ENCODE data around the gene RAB9A. TPM values are rescaled to one million over a fixed set of nuclear protein-coding genes. Genes with fewer than 3 reads are reported as not detected.

The RAB9A gene
- total RNA-seq, 1 donor from 2014 or later: 34.2 TPM

DNA sequence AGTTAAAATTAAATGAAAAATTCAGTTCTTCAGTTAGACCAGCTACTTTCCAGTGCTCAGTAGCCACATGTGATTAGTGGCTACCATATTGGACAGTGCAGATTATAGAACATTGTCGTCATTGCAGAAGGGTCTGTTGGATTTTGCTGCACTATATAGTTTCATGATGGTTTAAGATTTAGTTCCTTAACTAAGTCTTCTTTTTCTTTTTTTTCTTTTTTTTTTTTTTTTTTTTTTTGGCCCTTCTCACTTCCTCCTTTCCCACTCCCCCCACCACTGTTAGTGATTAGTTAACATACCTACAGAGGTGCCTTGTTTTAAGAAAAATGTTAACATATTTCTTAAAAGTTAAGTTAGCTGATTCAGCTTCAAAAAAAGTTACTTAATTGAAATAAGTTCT lies 9.0 kb downstream of the RAB9A start:
- Histone ChIP-seq H3K9me3 (ENCODE audit: insufficient read depth, low read depth, low read length) (no peaks in the 10 kb centered on the region), H3K4me2 (ENCODE audit: low read length) (no peak overlapping the region), H3K27me3 (ENCODE audit: insufficient read depth, low read length) (no peaks in the 10 kb centered on the region), H3K9ac (ENCODE audit: low read length) (no peak overlapping the region), H2AFZ (ENCODE audit: low read depth, low read length) (no peak overlapping the region), H3K27ac (ENCODE audit: low read depth, low read length) (no peak overlapping the region), H3K36me3 (ENCODE audit: insufficient read depth, low read length) (no peaks in the 10 kb centered on the region), H3K4me1 (ENCODE audit: insufficient read depth, low read length) (peaks cover 25% of the 10 kb centered on the region), H3K4me3 (ENCODE audit: insufficient read depth, low read depth, low read length) (no peak overlapping the region), H4K20me1 (ENCODE audit: insufficient read depth, low read length) (peaks cover 54% of the 10 kb centered on the region), H3K79me2 (ENCODE audit: insufficient read depth, low read length) (peaks cover 94% of the 10 kb centered on the region)
- no peaks in the 10 kb centered on the region for H3K9me3 Mint-ChIP-seq (ENCODE audit: unreplicated experiment)
- H3K4me3 Mint-ChIP-seq (ENCODE audit: unreplicated experiment): no peak overlapping the region
- H3K4me1 Mint-ChIP-seq (ENCODE audit: low read depth, unreplicated experiment): peaks cover 29% of the 10 kb centered on the region
- no peaks in the 10 kb centered on the region for H3K36me3 Mint-ChIP-seq (ENCODE audit: low read depth, unreplicated experiment)
- no peak for TF ChIP-seq EZH2 (IDR thresholded peaks at IDR 0.05; ENCODE audit: insufficient read depth, low read length)
- TF ChIP-seq, protein P1, sequence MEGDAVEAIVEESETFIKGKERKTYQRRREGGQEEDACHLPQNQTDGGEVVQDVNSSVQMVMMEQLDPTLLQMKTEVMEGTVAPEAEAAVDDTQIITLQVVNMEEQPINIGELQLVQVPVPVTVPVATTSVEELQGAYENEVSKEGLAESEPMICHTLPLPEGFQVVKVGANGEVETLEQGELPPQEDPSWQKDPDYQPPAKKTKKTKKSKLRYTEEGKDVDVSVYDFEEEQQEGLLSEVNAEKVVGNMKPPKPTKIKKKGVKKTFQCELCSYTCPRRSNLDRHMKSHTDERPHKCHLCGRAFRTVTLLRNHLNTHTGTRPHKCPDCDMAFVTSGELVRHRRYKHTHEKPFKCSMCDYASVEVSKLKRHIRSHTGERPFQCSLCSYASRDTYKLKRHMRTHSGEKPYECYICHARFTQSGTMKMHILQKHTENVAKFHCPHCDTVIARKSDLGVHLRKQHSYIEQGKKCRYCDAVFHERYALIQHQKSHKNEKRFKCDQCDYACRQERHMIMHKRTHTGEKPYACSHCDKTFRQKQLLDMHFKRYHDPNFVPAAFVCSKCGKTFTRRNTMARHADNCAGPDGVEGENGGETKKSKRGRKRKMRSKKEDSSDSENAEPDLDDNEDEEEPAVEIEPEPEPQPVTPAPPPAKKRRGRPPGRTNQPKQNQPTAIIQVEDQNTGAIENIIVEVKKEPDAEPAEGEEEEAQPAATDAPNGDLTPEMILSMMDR (IDR thresholded peaks at IDR 0.05; ENCODE audit: insufficient read depth, low read depth, low read length): no peak
- no peak for DNase-seq (ENCODE audit: low read depth)
- no peak overlapping the region for H3K27ac Mint-ChIP-seq (ENCODE audit: unreplicated experiment)
- H3K27me3 Mint-ChIP-seq (ENCODE audit: low read depth, unreplicated experiment): no peaks in the 10 kb centered on the region
- peak; percentile 87 for FAIRE-seq

DNA sequence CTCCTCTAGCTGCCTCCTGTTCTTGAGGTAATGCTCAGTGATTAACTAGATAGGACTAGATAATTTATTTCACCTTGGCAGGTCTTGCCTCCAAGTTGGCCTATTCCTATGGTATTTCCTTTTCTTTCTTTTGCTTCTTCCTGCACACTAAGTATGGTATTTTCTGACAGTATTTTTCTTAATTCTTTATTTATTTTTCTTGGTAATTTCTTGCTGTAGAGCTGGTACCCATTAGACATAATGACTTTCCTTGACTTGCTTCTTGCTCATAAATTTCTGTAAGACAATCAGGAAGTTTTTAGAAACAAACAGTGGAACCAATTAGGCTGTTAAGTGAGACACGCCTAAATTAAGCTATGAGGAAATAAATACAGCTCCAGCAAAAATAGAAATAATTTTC lies 9.5 kb downstream of the RAB9A start:
- Histone ChIP-seq H3K9ac (ENCODE audit: low read length) (no peak overlapping the region), H3K27me3 (ENCODE audit: insufficient read depth, low read length) (no peaks in the 10 kb centered on the region), H3K36me3 (ENCODE audit: insufficient read depth, low read length) (no peaks in the 10 kb centered on the region), H4K20me1 (ENCODE audit: insufficient read depth, low read length) (peaks cover 54% of the 10 kb centered on the region), H3K27ac (ENCODE audit: low read depth, low read length) (no peak overlapping the region), H3K9me3 (ENCODE audit: insufficient read depth, low read depth, low read length) (no peaks in the 10 kb centered on the region), H3K4me3 (ENCODE audit: insufficient read depth, low read depth, low read length) (no peak overlapping the region), H2AFZ (ENCODE audit: low read depth, low read length) (no peak overlapping the region), H3K4me2 (ENCODE audit: low read length) (no peak overlapping the region), H3K79me2 (ENCODE audit: insufficient read depth, low read length) (peaks cover 94% of the 10 kb centered on the region), H3K4me1 (ENCODE audit: insufficient read depth, low read length) (peaks cover 20% of the 10 kb centered on the region)
- H3K4me3 Mint-ChIP-seq (ENCODE audit: unreplicated experiment): no peak overlapping the region
- H3K9me3 Mint-ChIP-seq (ENCODE audit: unreplicated experiment): no peaks in the 10 kb centered on the region
- no peak for TF ChIP-seq EZH2 (IDR thresholded peaks at IDR 0.05; ENCODE audit: insufficient read depth, low read length)
- TF ChIP-seq, protein P1 (IDR thresholded peaks at IDR 0.05; ENCODE audit: insufficient read depth, low read depth, low read length): no peak
- DNase-seq (ENCODE audit: low read depth) (no peak), FAIRE-seq (peak; percentile 62)
- no peaks in the 10 kb centered on the region for H3K27me3 Mint-ChIP-seq (ENCODE audit: low read depth, unreplicated experiment)
- H3K36me3 Mint-ChIP-seq (ENCODE audit: low read depth, unreplicated experiment): no peaks in the 10 kb centered on the region
- H3K4me1 Mint-ChIP-seq (ENCODE audit: low read depth, unreplicated experiment): peaks cover 25% of the 10 kb centered on the region
- no peak overlapping the region for H3K27ac Mint-ChIP-seq (ENCODE audit: unreplicated experiment)

DNA sequence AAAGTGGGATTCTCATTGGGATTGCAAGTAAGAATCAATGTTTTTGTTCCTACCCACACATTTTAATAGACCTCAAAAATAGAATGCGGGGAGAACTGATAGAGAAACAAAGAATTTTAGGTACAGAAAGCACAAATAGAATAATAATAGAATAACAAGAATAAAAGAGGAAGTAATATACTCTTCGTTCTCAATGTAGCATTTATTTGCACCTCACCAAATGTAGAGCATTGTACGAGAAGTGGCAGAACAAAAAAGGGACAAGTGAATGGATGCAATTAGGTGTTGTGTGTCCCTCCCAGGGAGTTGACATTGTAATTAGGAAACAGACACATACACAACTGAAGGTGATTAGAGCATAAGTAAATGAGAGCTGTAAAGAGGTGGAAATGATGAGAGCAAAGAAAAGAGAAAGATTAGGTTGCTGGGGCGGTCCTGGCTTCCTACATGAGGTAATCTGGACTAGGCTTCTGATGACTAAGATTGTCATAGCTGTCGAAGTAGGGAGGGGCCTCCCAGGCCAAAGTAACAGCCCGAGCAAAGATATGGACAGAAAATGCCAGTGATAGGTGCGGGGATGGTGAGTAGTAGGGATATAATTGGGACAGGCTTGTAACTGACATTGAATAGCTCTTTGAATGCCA lies 10.4 kb downstream of the RAB9A start:
- Mint-ChIP-seq H3K27me3 (ENCODE audit: low read depth, unreplicated experiment) (no peaks in the 10 kb centered on the region), H3K4me1 (ENCODE audit: low read depth, unreplicated experiment) (peaks cover 23% of the 10 kb centered on the region), H3K27ac (ENCODE audit: unreplicated experiment) (no peak overlapping the region), H3K9me3 (ENCODE audit: unreplicated experiment) (no peaks in the 10 kb centered on the region), H3K4me3 (ENCODE audit: unreplicated experiment) (no peak overlapping the region), H3K36me3 (ENCODE audit: low read depth, unreplicated experiment) (peaks cover 2% of the 10 kb centered on the region)
- Histone ChIP-seq H3K4me1 (ENCODE audit: insufficient read depth, low read length) (peaks cover 14% of the 10 kb centered on the region), H4K20me1 (ENCODE audit: insufficient read depth, low read length) (peaks cover 51% of the 10 kb centered on the region), H3K9me3 (ENCODE audit: insufficient read depth, low read depth, low read length) (no peaks in the 10 kb centered on the region), H3K27me3 (ENCODE audit: insufficient read depth, low read length) (no peaks in the 10 kb centered on the region), H3K9ac (ENCODE audit: low read length) (no peak overlapping the region), H3K79me2 (ENCODE audit: insufficient read depth, low read length) (peaks cover 91% of the 10 kb centered on the region), H2AFZ (ENCODE audit: low read depth, low read length) (no peak overlapping the region), H3K4me3 (ENCODE audit: insufficient read depth, low read depth, low read length) (no peak overlapping the region), H3K36me3 (ENCODE audit: insufficient read depth, low read length) (no peaks in the 10 kb centered on the region), H3K27ac (ENCODE audit: low read depth, low read length) (no peak overlapping the region), H3K4me2 (ENCODE audit: low read length) (peak overlapping the region; percentile 60)
- DNase-seq (ENCODE audit: low read depth) (peak; percentile 20), FAIRE-seq (peak; percentile 74)
- no peak for TF ChIP-seq EZH2 (IDR thresholded peaks at IDR 0.05; ENCODE audit: insufficient read depth, low read length)
- TF ChIP-seq, protein P1 (IDR thresholded peaks at IDR 0.05; ENCODE audit: insufficient read depth, low read depth, low read length): no peak
